Measurements from ENCODE around the gene LMTK3. TPM values are rescaled to one million over a fixed set of nuclear protein-coding genes. Genes with fewer than 3 reads are reported as not detected.

The LMTK3 gene
- total and polyA plus RNA-seq, 8 donors, result 0.45 to 23.5 (median 1.4) TPM; not detected in 1

DNA sequence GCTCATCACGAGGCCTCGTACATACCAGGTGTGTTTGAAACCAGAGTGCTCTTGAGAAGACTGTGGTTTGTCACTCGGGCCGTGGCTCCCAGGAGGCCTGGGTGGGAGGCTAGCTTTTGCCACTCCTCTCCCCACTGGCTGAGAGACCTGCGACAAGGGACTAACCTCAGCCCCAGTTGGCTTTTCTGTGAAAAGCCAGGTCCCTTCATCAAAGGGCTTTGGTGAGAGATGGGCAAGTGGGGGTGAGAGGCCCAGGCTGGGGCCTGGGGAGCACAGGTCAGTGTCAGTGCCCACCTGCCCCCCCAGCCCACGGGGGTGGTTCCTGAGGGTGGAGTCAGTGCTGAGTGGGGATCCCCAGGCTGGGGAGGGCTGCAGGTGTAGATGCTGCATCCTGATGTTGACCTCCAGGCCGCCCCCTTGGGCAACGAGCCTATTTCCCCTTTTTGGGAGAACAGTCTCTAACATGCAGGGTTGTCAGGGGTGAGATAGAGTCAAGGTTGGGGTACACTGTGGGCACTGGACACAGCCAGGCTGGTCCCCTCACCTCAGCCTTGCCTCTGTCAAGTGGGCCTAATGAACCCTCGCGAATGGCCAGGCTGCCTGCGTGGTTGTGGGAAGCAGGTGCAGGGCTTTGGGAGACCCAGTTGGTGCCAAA is 55.6 kb downstream of the LMTK3 start:
- H3K27ac ChIP-seq, result no peak overlapping the region
- intact Hi-C loops (cut with DNase I; ENCODE audit: low total_unique reads), result no loop called here
- H3K27me3 ChIP-seq, result no peaks in the 10 kb centered on the region
- H3K4me3 ChIP-seq, result no peak overlapping the region
- 81 to 92% (median 89%) methylated on average over 11 of the region's 11 CpGs for WGBS, 5 donors
- H3K4me1 ChIP-seq, result peaks cover 0 to 18% (median 9%) of the 10 kb centered on the region in 4 donors
- TF ChIP-seq EP300 (IDR thresholded peaks at IDR 0.05) (no peak), CTCF (IDR thresholded peaks at IDR 0.05) (no peak)
- DNase-seq, result no peak
- peaks cover 33 to 72% (median 66%) of the 10 kb centered on the region in 4 donors for H3K36me3 ChIP-seq
- H3K9me3 ChIP-seq, result no peaks in the 10 kb centered on the region

DNA sequence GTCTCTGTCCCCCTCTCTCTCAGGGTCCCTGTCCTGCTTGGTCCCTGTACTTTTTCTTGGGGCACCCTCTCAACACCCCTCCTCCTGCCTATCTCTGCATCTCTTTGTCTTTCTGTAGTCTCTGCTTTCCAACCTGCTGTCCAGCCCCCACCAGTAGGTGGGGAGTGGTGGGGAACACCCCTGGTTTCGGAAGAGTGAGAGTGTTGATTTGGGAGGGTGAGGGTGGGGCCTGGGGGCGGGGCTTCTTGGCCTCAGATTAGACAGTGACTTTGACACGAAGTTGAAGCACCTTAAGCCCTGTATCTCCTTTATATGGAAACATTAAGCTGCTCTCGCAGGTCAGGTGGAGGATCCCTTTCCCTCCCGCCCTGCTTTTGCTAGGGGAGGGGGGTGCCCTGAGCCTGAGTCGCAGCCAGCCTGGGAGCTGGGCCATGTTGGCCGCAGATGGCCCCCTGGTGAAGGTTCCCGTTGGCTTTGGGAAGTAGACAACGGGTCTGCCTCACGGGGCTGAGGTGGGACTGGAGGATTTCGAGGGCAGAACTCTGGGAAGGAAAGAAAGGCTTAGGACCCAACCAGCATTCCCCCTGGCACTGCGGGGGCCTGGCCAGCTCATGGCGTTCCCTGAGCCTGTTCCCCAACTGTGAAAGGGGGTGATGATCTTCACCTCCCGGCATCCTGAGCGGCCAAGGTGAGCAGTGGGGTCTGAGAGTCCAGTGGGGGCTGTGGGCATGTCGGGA is 56.3 kb downstream of the LMTK3 start, which contains the start of gene KCNJ14:
KCNJ14 (plus strand) TSS at position 404 of the 737 bp plus-strand sequence. CDS start 6,151 bp downstream, outside the sequence.
- WGBS, 5 donors, result 79 to 89% (median 88%) methylated on average over 16 of the region's 16 CpGs
- no peaks in the 10 kb centered on the region for H3K27me3 ChIP-seq
- no peak within 1 kb of the TSS for H3K27ac ChIP-seq
- H3K9me3 ChIP-seq, result no peaks in the 10 kb centered on the region
- no peak for DNase-seq
- TF ChIP-seq POLR2A (IDR thresholded peaks at IDR 0.05), result no peak
- no peak for TF ChIP-seq EP300 (IDR thresholded peaks at IDR 0.05)
- TF ChIP-seq CTCF (IDR thresholded peaks at IDR 0.05), result no peak
- no peak for TF ChIP-seq POLR2AphosphoS5 (IDR thresholded peaks at IDR 0.05)
- peaks cover 0 to 18% (median 9%) of the 10 kb centered on the region in 4 donors for H3K4me1 ChIP-seq
- intact Hi-C loops (cut with DNase I; ENCODE audit: low total_unique reads), result no loop called here
- H3K36me3 ChIP-seq, result peaks cover 40 to 79% (median 73%) of the 10 kb centered on the region in 4 donors
- no peak within 1 kb of the TSS for H3K4me3 ChIP-seq

DNA sequence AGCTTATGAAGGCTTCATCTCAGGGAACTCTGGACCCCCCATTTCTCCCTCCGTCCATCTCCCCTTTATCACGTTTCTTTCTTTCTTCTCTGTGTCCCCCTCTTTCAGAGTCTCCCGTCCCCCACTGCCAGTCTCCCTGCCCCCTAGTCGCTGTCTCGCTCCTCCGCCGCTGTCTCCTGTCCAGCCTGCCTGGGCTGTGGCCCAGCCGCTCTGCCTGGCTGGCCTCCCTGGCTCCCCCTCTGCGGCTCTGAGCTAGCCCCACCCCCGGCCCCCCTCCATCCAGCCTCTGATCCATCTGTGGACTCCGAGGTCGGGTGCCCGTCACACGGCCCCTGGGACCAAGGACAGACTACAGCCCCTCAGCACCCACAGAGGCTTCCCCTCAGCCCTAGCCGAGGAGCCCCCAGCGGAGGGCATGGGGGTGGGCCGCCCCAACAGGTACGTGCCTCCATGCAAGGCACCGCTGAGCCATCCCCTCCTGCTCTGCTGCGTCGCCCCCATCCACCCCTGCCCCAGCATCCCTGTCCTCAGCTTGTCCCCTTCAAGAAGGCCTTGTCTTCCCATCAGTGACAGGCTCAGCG is 57.4 kb downstream of the LMTK3 start:
- Histone ChIP-seq H3K27ac (no peak overlapping the region), H3K9me3 (no peaks in the 10 kb centered on the region), H3K4me3 (no peak overlapping the region), H3K27me3 (no peaks in the 10 kb centered on the region), H3K36me3 (peaks cover 47 to 87% (median 84%) of the 10 kb centered on the region in 4 donors), H3K4me1 (peaks cover 0 to 18% (median 9%) of the 10 kb centered on the region in 4 donors)
- no peak for DNase-seq
- intact Hi-C loops (cut with DNase I; ENCODE audit: low total_unique reads), result no loop called here
- no peak for TF ChIP-seq POLR2AphosphoS5 (IDR thresholded peaks at IDR 0.05)
- TF ChIP-seq CTCF (IDR thresholded peaks at IDR 0.05), result no peak
- TF ChIP-seq EP300 (IDR thresholded peaks at IDR 0.05), result no peak
- TF ChIP-seq POLR2A (IDR thresholded peaks at IDR 0.05), result no peak
- WGBS, 5 donors, result 88 to 95% (median 93%) methylated on average over 20 to 22 of the region's 22 CpGs
